Suprapubic skin (tissue), 4 donors: ENCODE results near the gene HIVEP1. TPM values are rescaled to one million over a fixed set of nuclear protein-coding genes. Genes with fewer than 3 reads are reported as not detected.
A peak's percentile ranks its signal among the peaks of the same experiment; 100 is the strongest.
"Not testable (repeated sequence)": the region's sequence is repeated elsewhere in the genome, so short reads cannot be mapped to it uniquely, and the experiment has no call there.

Source experiments
- DNase-seq, 2 donors: peaks; one replicate each; pipeline ENCODE4 v3.0.0-alpha.2; 2019; ENCODE audit warnings: low spot score in 2 of 2
- H3K27ac ChIP-seq: fragments of 200-600 bp; sonication (generic); one replicate; pipeline ENCODE4 v1.5.1; 2019
- H3K27me3 ChIP-seq: fragments of 200-600 bp; sonication (generic); one replicate; pipeline ENCODE4 v1.5.1; 2019
- H3K36me3 ChIP-seq: fragments of 200-600 bp; sonication (generic); one replicate; pipeline ENCODE4 v1.5.1; 2019
- H3K4me1 ChIP-seq: fragments of 200-600 bp; sonication (generic); one replicate; pipeline ENCODE4 v1.5.1; 2019
- H3K4me3 ChIP-seq: fragments of 200-600 bp; sonication (generic); one replicate; pipeline ENCODE4 v1.5.1; 2019; ENCODE audit warnings: mild to moderate bottlenecking
- H3K9me3 ChIP-seq: fragments of 200-600 bp; sonication (generic); one replicate; pipeline ENCODE4 v1.5.1; 2019
- EP300 ChIP-seq: sonication (generic); formaldehyde crosslinking; IDR thresholded peaks from one replicate; pipeline ENCODE4 v1.6.1; 2017; ENCODE audit warnings: antibody characterized with exemption
- POLR2A ChIP-seq, 2 donors: fragments of 450-650 bp; IDR thresholded peaks; one replicate each; pipeline ENCODE4 v1.6.1; 2017; ENCODE audit warnings: antibody characterized with exemption in 2 of 2, mild to moderate bottlenecking in 2 of 2, moderate library complexity in 2 of 2
- POLR2AphosphoS5 ChIP-seq, 3 donors: sonication (generic); formaldehyde crosslinking; IDR thresholded peaks; one replicate each; pipeline ENCODE4 v1.6.1; 2017; ENCODE audit warnings: antibody characterized with exemption in 3 of 3
- WGBS: methylation state at CpG from one replicate; pipeline ENCODE4 v1.1.5; 2018; 5-methylcytosine and 5-hydroxymethylcytosine counted together
- total RNA-seq, 4 donors: library from RNA; depleted of rRNA; stranded (reverse); fragments of >200 nt; gene quantifications; one replicate each; pipeline ENCODE4 v1.1.0, GENCODE V29; 2016
- TF ChIP-seq, protein P1 (sequence below), 2 donors: fragments of 200-600 bp in 1 of 2; fragments of 450-650 bp in 1 of 2; sonication (generic) in 1 of 2; IDR thresholded peaks; one replicate each; pipeline ENCODE4 v1.5.1; 2016 to 2019; ENCODE audit warnings: antibody characterized with exemption in 2 of 2, mild to moderate bottlenecking in 1 of 2, moderate library complexity in 1 of 2

HIVEP1 gene
- total RNA-seq, 4 donors from 2014 or later, result 37.9 to 48.4 (median 43.9) TPM

DNA sequence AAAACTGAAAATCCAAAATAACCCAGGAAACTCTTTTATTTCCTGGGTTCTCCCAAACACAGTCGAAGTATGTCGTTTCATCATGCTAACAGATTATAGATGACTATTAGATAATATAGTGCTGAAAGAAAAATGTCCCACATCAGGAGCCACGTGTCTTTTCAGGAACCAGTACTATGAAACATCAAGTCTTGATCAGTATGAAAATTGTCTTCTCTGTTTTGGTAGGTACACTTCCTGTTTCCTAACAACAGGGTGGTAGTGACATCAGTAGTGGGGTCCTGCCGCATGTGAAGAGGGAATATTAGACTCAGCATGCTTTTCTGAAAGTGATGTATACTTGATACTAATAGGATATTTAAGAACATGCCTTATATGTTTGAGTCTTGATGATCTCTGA, 136.7 kb downstream of the HIVEP1 start:
- Histone ChIP-seq H3K9me3 (no peaks in the 10 kb centered on the region), H3K4me3 (no peak overlapping the region), H3K36me3 (no peaks in the 10 kb centered on the region), H3K4me1 (peaks cover 16% of the 10 kb centered on the region), H3K27me3 (no peaks in the 10 kb centered on the region), H3K27ac (no peak overlapping the region)
- DNase-seq, result no peak
- TF ChIP-seq POLR2A (IDR thresholded peaks at IDR 0.05), result no peak
- TF ChIP-seq POLR2AphosphoS5 (IDR thresholded peaks at IDR 0.05), result no peak
- TF ChIP-seq EP300, result no peak
- TF ChIP-seq, protein P1, sequence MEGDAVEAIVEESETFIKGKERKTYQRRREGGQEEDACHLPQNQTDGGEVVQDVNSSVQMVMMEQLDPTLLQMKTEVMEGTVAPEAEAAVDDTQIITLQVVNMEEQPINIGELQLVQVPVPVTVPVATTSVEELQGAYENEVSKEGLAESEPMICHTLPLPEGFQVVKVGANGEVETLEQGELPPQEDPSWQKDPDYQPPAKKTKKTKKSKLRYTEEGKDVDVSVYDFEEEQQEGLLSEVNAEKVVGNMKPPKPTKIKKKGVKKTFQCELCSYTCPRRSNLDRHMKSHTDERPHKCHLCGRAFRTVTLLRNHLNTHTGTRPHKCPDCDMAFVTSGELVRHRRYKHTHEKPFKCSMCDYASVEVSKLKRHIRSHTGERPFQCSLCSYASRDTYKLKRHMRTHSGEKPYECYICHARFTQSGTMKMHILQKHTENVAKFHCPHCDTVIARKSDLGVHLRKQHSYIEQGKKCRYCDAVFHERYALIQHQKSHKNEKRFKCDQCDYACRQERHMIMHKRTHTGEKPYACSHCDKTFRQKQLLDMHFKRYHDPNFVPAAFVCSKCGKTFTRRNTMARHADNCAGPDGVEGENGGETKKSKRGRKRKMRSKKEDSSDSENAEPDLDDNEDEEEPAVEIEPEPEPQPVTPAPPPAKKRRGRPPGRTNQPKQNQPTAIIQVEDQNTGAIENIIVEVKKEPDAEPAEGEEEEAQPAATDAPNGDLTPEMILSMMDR (IDR thresholded peaks at IDR 0.05), result no peak
- WGBS, result 65% methylated on average over 4 of the region's 4 CpGs

DNA sequence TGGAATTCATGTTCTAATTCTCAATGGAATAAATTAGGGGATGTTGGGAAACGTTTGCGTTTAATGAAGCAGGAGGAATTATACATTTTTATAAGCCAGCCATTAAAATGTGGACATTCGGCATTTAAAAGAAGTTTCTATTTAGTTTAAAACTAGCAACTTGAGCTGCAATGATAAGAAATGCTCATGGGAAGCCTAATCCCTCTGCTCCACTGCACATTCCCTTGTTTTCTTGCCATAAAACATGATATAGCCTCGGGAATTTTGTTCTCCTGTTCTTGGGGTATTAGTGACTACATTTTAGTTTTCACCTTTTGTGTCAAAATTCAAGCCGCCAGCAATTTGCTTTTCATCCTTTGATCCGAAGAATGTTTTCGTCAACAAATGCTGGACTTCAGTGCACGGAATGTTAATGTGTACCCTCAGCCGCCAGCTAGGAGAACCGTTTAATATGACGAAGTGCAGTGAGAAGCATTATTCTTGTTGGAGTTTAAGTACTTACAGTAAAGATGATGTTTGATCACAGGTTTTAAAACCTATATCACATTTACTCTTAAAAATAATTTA, 137.9 kb downstream of the HIVEP1 start:
- Histone ChIP-seq H3K4me1 (peaks cover 16% of the 10 kb centered on the region), H3K27me3 (no peaks in the 10 kb centered on the region), H3K27ac (no peak overlapping the region), H3K4me3 (no peak overlapping the region), H3K36me3 (no peaks in the 10 kb centered on the region), H3K9me3 (no peaks in the 10 kb centered on the region)
- no peak for DNase-seq
- TF ChIP-seq EP300 (no peak), POLR2AphosphoS5 (IDR thresholded peaks at IDR 0.05) (no peak), POLR2A (IDR thresholded peaks at IDR 0.05) (no peak)
- TF ChIP-seq, protein P1 (IDR thresholded peaks at IDR 0.05), result no peak
- WGBS, result 78% methylated on average over 11 of the region's 11 CpGs

DNA sequence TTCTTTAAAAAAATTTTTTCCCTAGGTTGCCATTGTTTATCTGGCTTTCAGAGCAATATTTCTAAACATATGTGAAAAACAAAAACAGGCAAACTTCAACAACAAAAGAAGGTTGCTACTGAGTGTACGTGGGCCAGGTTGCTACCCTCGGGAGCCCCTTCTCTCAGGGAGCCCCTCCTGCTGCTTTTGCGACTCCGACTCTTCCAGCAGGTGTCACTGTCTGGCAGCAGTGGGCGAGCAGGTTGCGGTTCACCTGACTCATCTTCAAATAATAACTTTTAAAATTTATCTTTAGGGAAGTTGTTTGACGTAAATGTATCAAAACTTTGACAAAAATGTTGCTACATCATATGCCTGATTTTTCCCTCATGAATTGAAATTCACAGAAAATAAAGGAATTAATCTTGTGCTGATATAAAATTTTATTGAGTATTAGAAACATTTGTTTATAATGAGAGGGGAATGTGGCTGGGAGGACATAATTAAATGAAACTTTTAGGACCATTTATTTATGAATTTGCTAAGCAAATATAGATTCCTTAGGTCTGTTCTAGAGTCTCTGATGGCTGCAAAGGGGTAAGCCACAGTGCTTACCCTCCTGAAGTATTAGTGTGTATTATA, 138.8 kb downstream of the HIVEP1 start:
- H3K36me3 ChIP-seq, result no peaks in the 10 kb centered on the region
- H3K27ac ChIP-seq, result no peak overlapping the region
- H3K4me3 ChIP-seq, result no peak overlapping the region
- TF ChIP-seq POLR2A (IDR thresholded peaks at IDR 0.05), result no peak
- TF ChIP-seq, protein P1 (IDR thresholded peaks at IDR 0.05), result peak in 1 of 2 donors; percentile 41
- WGBS, result 47% methylated on average over 7 of the region's 7 CpGs
- no peaks in the 10 kb centered on the region for H3K9me3 ChIP-seq
- no peak for DNase-seq
- H3K27me3 ChIP-seq, result no peaks in the 10 kb centered on the region
- H3K4me1 ChIP-seq, result peaks cover 16% of the 10 kb centered on the region

DNA sequence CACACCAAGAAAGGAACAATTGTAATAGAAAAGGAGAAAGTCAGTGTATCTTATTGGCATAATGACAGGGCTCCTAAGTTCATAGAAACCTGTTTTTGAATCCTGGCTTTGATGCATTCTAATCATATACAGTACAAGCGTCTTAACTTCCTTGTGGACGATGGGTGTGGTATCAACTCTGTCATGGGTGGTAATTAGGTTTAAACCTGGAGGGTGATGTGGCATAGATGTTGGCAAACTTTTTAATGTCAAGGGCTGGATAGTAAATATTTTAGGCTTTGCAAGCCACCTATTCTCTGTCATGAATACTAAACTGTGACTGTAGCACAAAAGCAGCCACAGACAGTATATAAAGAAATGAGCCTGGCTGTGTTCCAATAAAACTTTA, 139.3 kb downstream of the HIVEP1 start:
- 49% methylated on average over 2 of the region's 2 CpGs for WGBS
- Histone ChIP-seq H3K36me3 (no peaks in the 10 kb centered on the region), H3K4me3 (no peak overlapping the region), H3K4me1 (peaks cover 16% of the 10 kb centered on the region), H3K9me3 (no peaks in the 10 kb centered on the region), H3K27ac (no peak overlapping the region), H3K27me3 (no peaks in the 10 kb centered on the region)
- no peak for DNase-seq
- TF ChIP-seq EP300 (no peak), POLR2AphosphoS5 (IDR thresholded peaks at IDR 0.05) (no peak), POLR2A (IDR thresholded peaks at IDR 0.05) (no peak)
- TF ChIP-seq, protein P1 (IDR thresholded peaks at IDR 0.05), result no peak

DNA sequence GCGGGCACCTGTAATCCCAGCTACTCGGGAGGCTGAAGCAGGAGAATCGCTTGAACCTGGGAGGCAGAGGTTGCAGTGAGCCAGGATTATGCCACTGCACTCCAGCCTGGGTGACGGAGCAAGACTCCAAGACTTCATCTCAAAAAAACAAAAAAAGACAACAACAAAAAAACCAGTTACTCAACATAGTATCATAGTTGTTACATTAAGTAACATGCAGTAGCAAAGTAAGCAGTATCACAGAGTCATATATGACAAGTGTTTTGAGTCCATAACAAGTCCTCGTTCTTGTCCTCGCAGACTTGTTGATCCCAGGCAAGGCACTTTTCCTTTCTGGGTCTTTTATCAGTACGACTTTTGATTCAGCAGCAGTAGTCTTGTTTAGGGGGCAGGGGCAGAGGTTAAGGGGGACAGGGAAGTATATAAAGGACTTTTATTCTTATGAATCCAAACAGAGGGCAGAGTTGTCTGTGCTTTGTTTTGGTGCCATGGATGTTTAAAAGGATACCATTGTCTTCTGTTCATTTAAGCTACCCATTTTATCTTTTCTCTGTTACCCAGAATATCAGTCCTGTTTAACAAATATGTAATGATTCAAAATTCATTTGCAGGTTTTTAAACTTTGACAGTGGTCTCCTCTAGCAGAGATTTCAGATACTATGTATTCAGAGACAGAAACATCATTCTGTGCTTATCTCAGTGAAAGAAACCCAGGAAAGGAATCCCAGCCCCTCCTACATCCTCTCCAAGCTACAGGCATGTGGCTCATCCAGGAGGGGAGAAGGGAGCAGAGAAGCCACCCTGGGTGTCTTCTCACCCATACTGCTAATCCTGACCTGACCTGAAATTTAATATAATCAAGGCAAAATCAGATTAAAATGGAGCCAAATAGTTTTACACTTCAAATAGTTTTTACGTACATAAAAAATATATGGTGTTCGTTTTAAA, 140.2 kb downstream of the HIVEP1 start:
- no peak overlapping the region for H3K27ac ChIP-seq
- WGBS, result 82% methylated on average over 9 of the region's 9 CpGs
- no peaks in the 10 kb centered on the region for H3K36me3 ChIP-seq
- DNase-seq, result no peak
- H3K4me1 ChIP-seq, result peaks cover 16% of the 10 kb centered on the region
- TF ChIP-seq POLR2A (IDR thresholded peaks at IDR 0.05) (no peak), EP300 (no peak), POLR2AphosphoS5 (IDR thresholded peaks at IDR 0.05) (no peak)
- TF ChIP-seq, protein P1 (IDR thresholded peaks at IDR 0.05), result no peak
- no peak overlapping the region for H3K4me3 ChIP-seq
- no peaks in the 10 kb centered on the region for H3K9me3 ChIP-seq
- H3K27me3 ChIP-seq, result no peaks in the 10 kb centered on the region

DNA sequence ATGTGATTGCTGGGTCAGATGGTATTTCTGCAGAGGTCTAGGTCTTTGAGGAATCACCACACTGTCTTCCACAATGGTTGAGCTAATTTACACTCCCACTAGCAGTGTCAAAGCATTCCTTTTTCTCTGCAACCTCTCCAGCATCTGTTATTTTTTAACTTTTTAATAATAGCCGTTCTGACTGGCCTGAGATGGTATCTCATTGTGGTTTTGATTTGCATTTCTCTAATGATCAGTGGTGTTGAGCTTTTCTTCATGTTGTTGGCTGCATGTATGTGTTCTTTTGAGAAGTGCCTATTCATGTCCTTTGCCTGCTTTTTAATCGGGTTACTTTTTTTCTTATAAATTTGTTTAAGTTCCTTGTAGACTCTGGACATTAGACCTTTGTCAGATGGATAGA, 143.7 kb downstream of the HIVEP1 start:
- not testable (repeated sequence) for H3K27ac ChIP-seq, H3K36me3 ChIP-seq, DNase-seq, H3K9me3 ChIP-seq, H3K4me3 ChIP-seq, H3K27me3 ChIP-seq
- H3K4me1 ChIP-seq, result peaks cover 16% of the 10 kb centered on the region
- WGBS, result 75% methylated on average over 2 of the region's 2 CpGs
